ENCODE results near the gene IDH1. TPM values are rescaled to one million over a fixed set of nuclear protein-coding genes. Genes with fewer than 3 reads are reported as not detected.

The IDH1 gene
- total RNA-seq, 4 donors from 2014 or later: 22.8 to 105 (median 38.1) TPM

DNA sequence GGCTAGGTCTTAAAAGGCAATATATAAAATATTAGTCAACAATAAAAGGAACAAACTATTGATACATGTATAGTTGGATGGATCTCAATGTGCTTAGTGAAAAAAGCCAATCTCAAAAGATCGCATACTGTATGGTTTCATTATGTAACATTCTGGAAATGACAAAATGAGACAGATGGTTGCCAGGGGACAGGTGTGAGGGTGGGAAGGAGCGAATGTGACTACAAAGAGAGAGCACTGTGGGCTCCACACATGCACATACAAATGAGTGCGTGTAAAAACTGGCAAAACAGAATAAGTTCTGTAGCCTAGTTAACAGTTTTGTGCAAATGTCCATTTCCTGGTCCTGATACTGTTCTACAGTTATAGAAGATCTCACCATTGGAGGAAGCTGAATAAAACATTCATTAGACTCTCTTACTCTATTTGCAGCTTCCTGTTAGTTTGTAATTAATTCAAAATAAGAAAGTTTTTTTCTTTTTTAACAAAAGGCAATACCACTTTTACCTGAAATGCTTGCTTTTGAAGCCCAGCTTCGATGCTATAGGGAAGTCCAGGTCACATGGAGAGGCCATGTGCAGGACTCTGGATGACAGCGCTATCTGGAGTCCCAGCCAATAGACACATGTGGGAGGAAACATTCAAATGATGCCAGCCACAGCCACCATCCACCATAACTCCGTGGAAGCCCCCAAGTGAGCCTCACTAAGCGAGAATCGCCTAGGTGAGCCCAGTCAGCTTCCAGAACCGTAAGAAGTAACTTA lies 44.0 kb downstream of the IDH1 start:
- intact Hi-C loops (cut with DNase I; ENCODE audit: low total_unique reads): no loop called here
- no peaks in the 10 kb centered on the region for H3K36me3 ChIP-seq
- no peak for DNase-seq
- H3K4me3 ChIP-seq: no peak overlapping the region
- H3K27me3 ChIP-seq: no peaks in the 10 kb centered on the region
- no peak for TF ChIP-seq POLR2A (IDR thresholded peaks at IDR 0.05)
- TF ChIP-seq CTCF (IDR thresholded peaks at IDR 0.05): no peak
- H3K4me1 ChIP-seq: no peaks in the 10 kb centered on the region
- no peak overlapping the region for H3K27ac ChIP-seq
- no peaks in the 10 kb centered on the region for H3K9me3 ChIP-seq

GRCh38 chr2:208208335-208209085 lies 46.4 kb downstream of the IDH1 start:
- TF ChIP-seq POLR2A (IDR thresholded peaks at IDR 0.05): no peak
- no peak for TF ChIP-seq CTCF (IDR thresholded peaks at IDR 0.05)
- Histone ChIP-seq H3K36me3 (no peaks in the 10 kb centered on the region), H3K9me3 (no peaks in the 10 kb centered on the region), H3K27ac (no peak overlapping the region), H3K4me3 (no peak overlapping the region), H3K27me3 (no peaks in the 10 kb centered on the region), H3K4me1 (no peaks in the 10 kb centered on the region)
- DNase-seq: no peak
- intact Hi-C loops (cut with DNase I; ENCODE audit: low total_unique reads): no loop called here

- intact Hi-C loops (cut with DNase I; ENCODE audit: low total_unique reads): no loop called here
- no peaks in the 10 kb centered on the region for H3K9me3 ChIP-seq
Measured at GRCh38 chr2:208207769-208208168, 47.1 kb downstream of the IDH1 start.

DNA sequence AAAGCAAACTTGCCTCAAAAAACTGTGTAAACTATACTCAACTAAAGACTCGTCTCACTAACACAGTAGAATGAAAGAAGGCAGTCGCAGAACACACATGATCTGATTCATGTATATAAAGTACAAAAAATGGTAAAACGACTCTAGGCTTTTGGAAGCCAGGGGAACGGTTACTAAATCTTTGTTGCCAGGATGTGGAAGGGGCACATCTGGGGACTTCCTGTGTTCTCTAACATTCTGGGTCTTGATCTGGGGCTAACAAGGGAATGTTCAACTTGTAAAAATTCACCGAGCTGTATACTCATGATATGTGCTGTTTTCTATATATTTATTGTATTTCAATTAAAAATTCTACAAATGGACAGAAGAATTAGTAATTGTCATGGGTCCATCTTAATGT lies 50.7 kb downstream of the IDH1 start:
- intact Hi-C loops (cut with DNase I; ENCODE audit: low total_unique reads): no loop called here
- Histone ChIP-seq H3K27me3 (no peaks in the 10 kb centered on the region), H3K27ac (no peak overlapping the region), H3K36me3 (no peaks in the 10 kb centered on the region), H3K4me3 (no peak overlapping the region), H3K9me3 (no peaks in the 10 kb centered on the region), H3K4me1 (no peaks in the 10 kb centered on the region)
- TF ChIP-seq CTCF (IDR thresholded peaks at IDR 0.05) (no peak), POLR2A (IDR thresholded peaks at IDR 0.05) (no peak)
- DNase-seq: no peak

More at GRCh38 chr2:208207769-208208168, 47.1 kb downstream of the IDH1 start:
- DNase-seq: no peak
- H3K27me3 ChIP-seq: no peaks in the 10 kb centered on the region
- no peak overlapping the region for H3K27ac ChIP-seq
- H3K4me1 ChIP-seq: no peaks in the 10 kb centered on the region
- no peak for TF ChIP-seq POLR2A (IDR thresholded peaks at IDR 0.05)
- TF ChIP-seq CTCF (IDR thresholded peaks at IDR 0.05): no peak
- H3K4me3 ChIP-seq: no peak overlapping the region
- H3K36me3 ChIP-seq: no peaks in the 10 kb centered on the region

DNA sequence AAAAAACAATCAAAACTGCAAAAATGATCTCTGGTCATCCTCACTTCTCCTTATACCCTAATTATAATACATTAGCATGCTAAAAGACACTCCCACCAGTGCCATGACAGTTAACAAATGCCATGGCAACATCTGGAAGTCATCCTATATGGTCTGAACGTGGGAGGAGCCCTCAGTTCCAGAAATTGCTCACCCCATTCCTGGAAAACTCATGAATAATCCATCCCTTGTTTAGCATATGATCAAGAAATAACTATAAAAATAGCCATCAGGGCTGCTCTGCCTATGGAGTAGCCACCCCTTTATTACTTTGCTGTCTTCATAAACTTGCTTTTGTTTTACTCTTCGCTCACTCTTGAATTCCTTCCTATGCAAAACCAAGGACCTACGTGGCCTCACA lies 59.3 kb downstream of the IDH1 start:
- no peaks in the 10 kb centered on the region for H3K27me3 ChIP-seq
- no peaks in the 10 kb centered on the region for H3K4me1 ChIP-seq
- no peak overlapping the region for H3K27ac ChIP-seq
- no peaks in the 10 kb centered on the region for H3K9me3 ChIP-seq
- no peak for DNase-seq
- H3K4me3 ChIP-seq: no peak overlapping the region
- no peaks in the 10 kb centered on the region for H3K36me3 ChIP-seq
- no peak for TF ChIP-seq POLR2A (IDR thresholded peaks at IDR 0.05)
- intact Hi-C loops (cut with DNase I; ENCODE audit: low total_unique reads): no loop called here
